GM18499 (cell line): ENCODE data around the gene CD200R1.
"Not testable (repeated sequence)": the region's sequence is repeated elsewhere in the genome, so short reads cannot be mapped to it uniquely, and the experiment has no call there.

Experiments
- ATAC-seq: cut with Tn5 transposase; IDR thresholded peaks from one replicate; pipeline ENCODE4 v1.9.1; 2021; ENCODE audit warnings: moderate number of reproducible peaks; ENCODE audit not compliant: insufficient read depth, unreplicated experiment

The CD200R1 gene

GRCh38 chr3:112976953-112977352, 2.0 kb upstream of the CD200R1 start:
- ATAC-seq = no peak

DNA sequence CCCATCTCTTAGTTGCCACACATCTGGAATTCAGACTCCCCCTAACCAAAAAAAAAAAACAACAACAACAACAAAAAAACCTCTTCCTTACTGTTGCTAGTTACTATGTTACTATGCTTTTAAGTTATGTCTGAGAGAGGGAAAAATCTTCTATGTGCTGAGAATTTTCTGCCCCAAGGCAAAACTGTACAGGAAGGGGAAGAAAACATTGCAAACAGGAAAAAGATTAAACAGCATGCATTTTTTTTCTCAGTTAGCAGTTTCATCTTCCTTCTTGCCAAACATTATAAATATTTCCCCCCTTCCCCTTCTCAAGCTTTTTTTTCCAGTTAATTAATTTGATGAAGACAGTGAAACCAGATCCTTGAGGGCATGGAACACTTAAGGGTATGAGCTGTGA, 1.1 kb upstream of the CD200R1 start:
- ATAC-seq = no peak

- no peak for ATAC-seq
Observed at GRCh38 chr3:112974178-112974517, 755 bp downstream of the CD200R1 start.

- ATAC-seq = peak; percentile 70
Observed at GRCh38 chr3:112973325-112974177, 1.4 kb downstream of the CD200R1 start.

GRCh38 chr3:112972158-112972557, 2.7 kb downstream of the CD200R1 start:
- no peak for ATAC-seq

- ATAC-seq = no peak
Observed at GRCh38 chr3:112967828-112968227, 7.1 kb downstream of the CD200R1 start.

DNA sequence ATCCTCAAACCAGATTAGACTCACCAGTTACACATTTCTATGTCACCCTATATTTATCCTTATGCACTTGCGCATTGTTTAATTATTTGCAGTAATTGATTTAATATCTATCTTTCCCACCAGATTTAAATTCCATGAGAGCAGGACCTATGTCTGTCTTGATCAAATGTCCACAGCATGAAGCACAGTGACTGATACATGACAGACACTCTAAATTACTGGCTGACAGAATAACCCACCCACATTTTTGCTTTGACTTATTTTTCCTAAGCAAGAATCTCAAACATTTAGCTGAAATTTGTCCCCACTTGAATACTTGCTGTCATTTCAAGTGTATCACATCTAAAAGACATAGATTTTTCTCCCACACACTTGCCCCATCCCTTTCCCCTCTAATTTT, 7.5 kb downstream of the CD200R1 start:
- no peak for ATAC-seq

DNA sequence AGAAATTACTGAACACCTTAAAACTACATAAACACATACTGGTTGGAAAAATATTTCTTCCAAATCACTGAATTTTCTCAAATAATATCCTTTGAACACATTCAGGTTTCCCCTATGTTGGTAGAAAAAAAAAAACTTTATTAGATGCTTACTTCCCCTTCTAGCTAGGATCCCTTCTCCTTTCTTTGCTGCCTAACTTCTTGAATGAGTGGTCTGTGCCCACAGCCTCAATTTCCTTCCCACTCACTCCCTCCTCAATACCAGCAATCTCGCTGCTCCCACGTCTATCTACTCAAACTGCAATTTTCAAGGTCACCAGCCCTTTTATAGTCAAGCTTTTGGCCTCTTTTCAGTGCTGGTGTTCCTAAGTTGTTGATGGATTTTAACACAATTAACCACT, 8.3 kb downstream of the CD200R1 start:
- no peak for ATAC-seq

DNA sequence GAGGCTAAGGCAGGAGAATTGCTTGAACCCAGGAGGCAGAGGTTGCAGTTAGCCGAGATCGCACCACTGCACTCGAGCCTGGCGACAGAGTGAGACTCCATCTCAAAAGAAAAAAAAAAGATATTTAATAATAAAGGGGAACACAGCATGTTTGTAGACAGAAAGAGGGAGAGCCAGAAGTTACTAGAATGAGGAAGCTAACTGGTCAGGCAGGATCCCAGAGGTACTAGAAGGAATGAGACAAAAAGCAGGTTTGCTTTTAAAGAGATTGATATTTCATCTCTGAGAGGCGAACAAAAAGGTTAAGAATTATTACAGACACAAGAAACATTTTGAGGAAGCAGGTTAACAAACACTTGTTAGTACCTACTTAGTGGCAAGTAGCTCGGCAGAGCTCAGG, 9.2 kb downstream of the CD200R1 start:
- ATAC-seq = no peak

- ATAC-seq = no peak
Observed at GRCh38 chr3:112963683-112964082, 11.2 kb downstream of the CD200R1 start.

DNA sequence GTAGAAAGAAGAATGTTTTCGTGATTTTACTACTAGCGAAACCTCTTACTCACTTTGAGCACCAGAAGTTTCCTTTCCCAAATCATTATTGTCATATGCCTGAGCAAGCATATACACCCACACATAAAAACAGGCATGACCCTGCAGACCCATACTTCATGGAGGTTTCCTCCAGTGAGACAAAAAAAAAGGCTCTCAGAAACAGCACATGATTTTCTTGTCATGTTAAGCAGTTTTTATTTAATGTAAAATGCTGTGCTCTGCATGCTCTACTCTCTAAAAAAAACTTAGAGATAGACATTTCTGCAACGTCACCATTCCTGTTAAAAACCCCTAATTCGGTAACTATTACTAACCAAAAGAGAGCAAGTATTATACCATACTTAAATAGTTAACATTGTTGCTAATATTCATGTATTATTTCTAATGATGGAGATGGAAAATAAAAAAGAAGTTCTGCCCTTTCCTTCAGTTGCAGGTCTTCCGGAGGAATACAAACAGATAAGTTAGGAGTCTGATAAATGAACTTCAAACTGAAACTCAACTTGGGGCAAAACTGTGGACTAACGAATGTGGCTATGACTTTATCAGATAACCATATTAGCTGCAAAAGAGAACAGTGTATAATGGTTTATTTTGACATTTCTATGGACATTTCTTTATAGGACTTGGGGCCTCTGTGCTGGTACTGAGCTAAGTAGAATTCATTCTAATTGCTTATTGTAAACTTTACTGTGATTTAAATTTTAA, 15.9 kb downstream of the CD200R1 start:
- peak; percentile 75 for ATAC-seq

DNA sequence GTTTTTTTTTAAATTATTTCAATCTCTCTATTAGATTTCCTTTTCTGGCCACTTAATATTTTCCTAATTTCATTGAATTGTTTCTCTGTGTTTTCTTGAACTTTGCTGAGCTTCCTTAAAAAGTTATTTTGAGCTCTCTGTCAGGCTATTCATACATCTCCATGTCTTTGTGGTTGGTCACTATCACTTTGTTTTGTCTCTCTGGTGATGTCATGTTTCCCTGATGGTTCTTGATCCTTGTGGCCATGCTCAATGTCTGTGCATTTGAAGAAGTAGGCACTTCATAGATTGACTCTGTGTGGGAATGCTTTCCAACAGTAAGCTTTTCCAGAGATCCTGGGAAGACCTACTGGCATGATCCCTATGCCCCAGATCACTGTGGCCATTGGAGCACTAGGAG, 18.6 kb downstream of the CD200R1 start:
- ATAC-seq = no peak

DNA sequence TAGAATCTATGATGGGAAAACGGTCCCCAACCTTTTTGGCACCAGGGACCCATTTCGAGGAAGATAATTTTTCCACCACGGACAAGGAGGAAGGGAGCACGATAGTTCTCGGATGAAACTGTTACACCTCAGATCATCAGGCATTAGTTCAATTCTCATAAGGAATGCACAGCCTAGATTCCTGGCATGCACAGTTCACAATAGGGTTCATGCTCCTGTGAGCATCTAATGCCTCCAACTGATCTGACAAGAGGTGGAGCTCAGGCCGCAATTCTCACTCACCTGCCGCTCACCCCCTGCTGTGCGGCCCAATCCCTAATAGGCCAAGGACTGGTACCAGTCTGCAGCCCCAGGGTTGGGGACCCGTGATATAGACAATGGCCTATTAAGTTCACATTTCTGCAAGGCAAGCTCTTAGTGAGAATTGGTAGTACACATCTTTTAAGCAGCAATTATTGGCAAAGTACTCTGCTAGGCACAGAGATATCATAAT, 26.5 kb downstream of the CD200R1 start:
- ATAC-seq = no peak

- no peak for ATAC-seq
Observed at GRCh38 chr3:112931736-112932521, 43.0 kb downstream of the CD200R1 start.

GRCh38 chr3:112930771-112931170, 44.1 kb downstream of the CD200R1 start:
- no peak for ATAC-seq

GRCh38 chr3:112925969-112926368, 48.9 kb downstream of the CD200R1 start:
- no peak for ATAC-seq

GRCh38 chr3:112925560-112925959, 49.3 kb downstream of the CD200R1 start:
- ATAC-seq = no peak

DNA sequence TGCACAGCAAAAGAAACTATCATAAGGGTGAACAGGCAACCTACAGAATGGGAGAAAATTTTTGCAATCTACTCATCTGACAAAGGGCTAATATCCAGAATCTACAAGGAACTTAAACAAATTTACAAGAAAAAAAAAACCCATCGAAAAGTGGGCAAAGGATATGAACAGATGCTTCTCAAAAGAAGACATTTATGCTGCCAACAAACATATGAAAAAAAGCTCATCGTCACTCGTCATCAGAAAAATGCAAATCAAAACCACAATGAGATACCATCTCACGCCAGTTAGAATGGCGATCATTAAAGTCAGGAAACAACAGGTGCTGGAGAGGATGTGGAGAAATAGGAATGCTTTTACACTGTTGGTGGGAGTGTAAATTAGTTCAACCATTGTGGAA, 55.4 kb downstream of the CD200R1 start:
- ATAC-seq = not testable (repeated sequence)

GRCh38 chr3:112908252-112908651, 66.7 kb downstream of the CD200R1 start:
- peak; percentile 83 for ATAC-seq

DNA sequence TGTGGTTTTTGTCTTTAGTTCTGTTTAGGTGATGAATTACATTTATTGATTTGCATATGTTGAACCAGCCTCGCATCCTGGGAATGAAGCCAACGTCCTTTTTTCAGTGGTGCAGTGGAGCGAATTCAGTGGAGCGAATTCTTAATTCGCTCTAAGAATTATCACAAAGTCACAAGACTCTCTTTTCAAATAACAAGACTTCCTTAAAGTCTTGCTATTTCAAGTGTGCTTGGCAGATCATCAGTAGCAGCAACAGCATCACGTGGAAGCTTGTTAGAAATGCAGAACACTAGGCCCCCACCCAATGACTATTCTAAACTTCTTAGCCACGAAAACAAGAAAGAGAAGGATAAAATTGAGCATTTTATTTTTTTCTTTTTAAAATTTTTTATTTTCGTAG, 70.1 kb downstream of the CD200R1 start:
- no peak for ATAC-seq

DNA sequence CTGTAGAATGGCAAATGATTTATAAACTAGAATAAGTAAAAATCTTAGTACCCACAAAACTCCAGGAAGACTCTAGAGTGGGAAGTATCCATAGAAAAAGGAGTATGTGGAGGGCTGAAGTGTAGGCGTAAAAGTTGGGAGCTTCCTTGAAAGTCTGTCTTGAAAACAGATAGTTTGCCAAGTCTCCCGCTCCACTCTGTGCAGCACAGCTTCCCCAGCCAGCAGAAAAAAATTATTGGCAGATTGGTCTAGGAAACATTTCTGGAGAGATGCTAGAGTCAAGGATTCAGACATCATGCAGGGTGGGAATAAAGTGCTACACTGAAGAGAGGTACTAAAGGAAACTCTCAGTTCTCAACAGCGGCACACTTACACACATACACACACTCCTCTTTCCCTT, 74.8 kb downstream of the CD200R1 start:
- no peak for ATAC-seq
